LNCaP clone FGC (cell line): ENCODE results near the gene DUS1L.
A peak's percentile ranks its signal among the peaks of the same experiment; 100 is the strongest.
"Not testable (repeated sequence)": the region's sequence is repeated elsewhere in the genome, so short reads cannot be mapped to it uniquely, and the experiment has no call there.

Source experiments
- DNase-seq: peaks from one replicate; pipeline ENCODE4 v3.0.0-alpha.2; 2011; ENCODE audit warnings: low read depth
- H3K4me3 ChIP-seq: 2 replicates; pipeline ENCODE4 v1.5.1; 2011; ENCODE audit warnings: mild to moderate bottlenecking, low read depth, low read length, control low read depth
- CTCF ChIP-seq: IDR thresholded peaks from 2 replicates; pipeline ENCODE4 v1.5.1; 2012; ENCODE audit warnings: mild to moderate bottlenecking; ENCODE audit not compliant: control insufficient read depth, insufficient read depth; ENCODE audit errors: extremely low read depth

The DUS1L gene

GRCh38 chr17:82043507-82043906 is 22.1 kb downstream of the DUS1L start:
- H3K4me3 ChIP-seq: no peak overlapping the region
- DNase-seq: no peak
- TF ChIP-seq CTCF: no peak

- no peak for TF ChIP-seq CTCF
- no peak for DNase-seq
- H3K4me3 ChIP-seq: no peak overlapping the region
Observed at GRCh38 chr17:82042649-82043048, 23.0 kb downstream of the DUS1L start.

GRCh38 chr17:82041144-82041814 is 24.3 kb downstream of the DUS1L start:
- no peak for DNase-seq
- no peak overlapping the region for H3K4me3 ChIP-seq
- TF ChIP-seq CTCF: no peak

- DNase-seq: no peak
- no peak overlapping the region for H3K4me3 ChIP-seq
- no peak for TF ChIP-seq CTCF
Observed at GRCh38 chr17:82039695-82040299, 25.8 kb downstream of the DUS1L start.

- not testable (repeated sequence) for H3K4me3 ChIP-seq, DNase-seq
Observed at GRCh38 chr17:82038796-82039409, 26.7 kb downstream of the DUS1L start.

- no peak for DNase-seq
- TF ChIP-seq CTCF: no peak
- peak overlapping the region; percentile 87 for H3K4me3 ChIP-seq
Observed at GRCh38 chr17:82037889-82038195, 27.8 kb downstream of the DUS1L start.

- DNase-seq: peak; percentile 87
- peak within 1 kb of the TSS; percentile 87 for H3K4me3 ChIP-seq
- peak; percentile 91 for TF ChIP-seq CTCF
Observed at GRCh38 chr17:82037092-82037888, 28.3 kb downstream of the DUS1L start, which contains the start of gene DCXR. Gene DCXR (minus strand): TSS chr17:82037697. CDS start chr17:82037682, 15 bp downstream.
